HFFc6 (cell line): ENCODE results near the gene HSD11B2. TPM values are rescaled to one million over a fixed set of nuclear protein-coding genes. Genes with fewer than 3 reads are reported as not detected.

ENCODE experiments used
- DNase-seq: peaks from one replicate; pipeline ENCODE4 v3.0.0-alpha.2; 2018
- H3K27ac Mint-ChIP-seq: 2 replicates; pipeline ENCODE4 v1.8.0; 2020; ENCODE audit warnings: mild to moderate bottlenecking, mixed read lengths
- H3K27me3 Mint-ChIP-seq: 2 replicates; pipeline ENCODE4 v1.8.0; 2021; ENCODE audit warnings: mild to moderate bottlenecking, moderate library complexity, mixed read lengths; ENCODE audit not compliant: insufficient read depth
- H3K36me3 Mint-ChIP-seq: 2 replicates; pipeline ENCODE4 v1.8.0; 2021; ENCODE audit warnings: low read depth, mixed read lengths
- H3K4me1 Mint-ChIP-seq: 2 replicates; pipeline ENCODE4 v1.8.0; 2020; ENCODE audit warnings: low read depth, mixed read lengths
- H3K4me3 Mint-ChIP-seq: 2 replicates; pipeline ENCODE4 v1.8.0; 2020; ENCODE audit warnings: mild to moderate bottlenecking, moderate library complexity, mixed read lengths
- H3K9me3 Mint-ChIP-seq: 2 replicates; pipeline ENCODE4 v1.8.0; 2020; ENCODE audit warnings: mild to moderate bottlenecking, mixed read lengths
- total RNA-seq, 6 experiments: library from RNA; stranded (reverse); fragmentation: NEBNext Ultra II Directional; extraction: Animal tissue kit (Norgen Biotek cat#: 25700); gene quantifications; 2 replicates in 1 of 6; 3 replicates in 5 of 6; pipeline ENCODE4 v1.2.3, GENCODE V29; 2021
- TF ChIP-seq, protein P1 (sequence below): fragments of 200-600 bp; sonication (generic); IDR thresholded peaks from 2 replicates; pipeline ENCODE4 v1.5.0; 2021; ENCODE audit warnings: antibody characterized with exemption, mild to moderate bottlenecking

Gene HSD11B2
- total RNA-seq, 6 experiments from 2014 or later = not detected

DNA sequence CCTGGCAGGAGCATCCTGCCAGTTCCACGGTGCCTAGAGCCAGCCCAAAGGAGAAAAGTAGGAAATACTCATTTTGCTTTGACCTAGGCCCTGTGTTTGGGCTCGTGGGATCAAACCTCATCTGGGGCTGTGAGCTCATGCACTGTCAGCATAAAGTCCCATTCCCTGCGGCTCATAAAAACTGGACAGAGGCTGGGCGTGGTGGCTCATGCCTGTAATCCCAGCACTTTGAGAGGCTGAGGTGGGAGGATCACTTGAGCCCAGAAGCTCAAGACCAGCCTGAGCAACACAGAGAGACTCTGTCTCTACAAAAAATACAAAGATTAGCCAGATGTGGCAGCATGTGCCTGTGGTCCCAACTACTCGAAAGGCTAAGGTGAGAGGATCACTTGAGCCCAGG is 32.1 kb downstream of the HSD11B2 start:
- TF ChIP-seq, protein P1, sequence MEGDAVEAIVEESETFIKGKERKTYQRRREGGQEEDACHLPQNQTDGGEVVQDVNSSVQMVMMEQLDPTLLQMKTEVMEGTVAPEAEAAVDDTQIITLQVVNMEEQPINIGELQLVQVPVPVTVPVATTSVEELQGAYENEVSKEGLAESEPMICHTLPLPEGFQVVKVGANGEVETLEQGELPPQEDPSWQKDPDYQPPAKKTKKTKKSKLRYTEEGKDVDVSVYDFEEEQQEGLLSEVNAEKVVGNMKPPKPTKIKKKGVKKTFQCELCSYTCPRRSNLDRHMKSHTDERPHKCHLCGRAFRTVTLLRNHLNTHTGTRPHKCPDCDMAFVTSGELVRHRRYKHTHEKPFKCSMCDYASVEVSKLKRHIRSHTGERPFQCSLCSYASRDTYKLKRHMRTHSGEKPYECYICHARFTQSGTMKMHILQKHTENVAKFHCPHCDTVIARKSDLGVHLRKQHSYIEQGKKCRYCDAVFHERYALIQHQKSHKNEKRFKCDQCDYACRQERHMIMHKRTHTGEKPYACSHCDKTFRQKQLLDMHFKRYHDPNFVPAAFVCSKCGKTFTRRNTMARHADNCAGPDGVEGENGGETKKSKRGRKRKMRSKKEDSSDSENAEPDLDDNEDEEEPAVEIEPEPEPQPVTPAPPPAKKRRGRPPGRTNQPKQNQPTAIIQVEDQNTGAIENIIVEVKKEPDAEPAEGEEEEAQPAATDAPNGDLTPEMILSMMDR = no peak
- Mint-ChIP-seq H3K27me3 (no peaks in the 10 kb centered on the region; the same call in 1 of the 2 replicates), H3K27ac (peak overlapping the region; percentile 63), H3K36me3 (no peaks in the 10 kb centered on the region; the same call in 1 of the 2 replicates), H3K9me3 (no peaks in the 10 kb centered on the region), H3K4me3 (no peak overlapping the region), H3K4me1 (peaks cover 44% of the 10 kb centered on the region)
- peak; percentile 24 for DNase-seq

DNA sequence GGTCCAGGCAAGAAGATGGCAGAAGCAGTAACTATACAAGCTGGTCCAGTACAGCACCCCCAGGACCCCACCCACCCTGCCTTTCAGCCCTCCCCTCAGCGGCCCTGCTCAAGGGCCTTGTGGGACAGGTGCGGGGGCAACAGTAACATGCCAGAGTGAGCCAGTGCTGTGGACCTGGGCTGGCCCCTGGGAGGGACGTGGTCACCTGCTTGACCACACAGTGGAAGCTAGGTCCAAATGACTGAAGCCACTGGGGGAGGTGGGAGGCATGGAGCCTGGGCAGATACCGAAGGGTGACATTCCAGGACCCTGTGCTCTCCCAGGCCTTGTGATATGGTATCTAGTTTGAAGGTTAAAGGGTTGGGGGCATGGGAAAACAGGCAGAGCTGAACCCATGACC is 32.8 kb downstream of the HSD11B2 start:
- TF ChIP-seq, protein P1 = no peak
- no peak for DNase-seq
- H3K4me1 Mint-ChIP-seq = peaks cover 37% of the 10 kb centered on the region
- H3K27me3 Mint-ChIP-seq = no peaks in the 10 kb centered on the region; the same call in 1 of the 2 replicates
- no peak overlapping the region for H3K27ac Mint-ChIP-seq
- no peaks in the 10 kb centered on the region for H3K9me3 Mint-ChIP-seq
- H3K4me3 Mint-ChIP-seq = no peak overlapping the region
- H3K36me3 Mint-ChIP-seq = no peaks in the 10 kb centered on the region; the same call in 1 of the 2 replicates

DNA sequence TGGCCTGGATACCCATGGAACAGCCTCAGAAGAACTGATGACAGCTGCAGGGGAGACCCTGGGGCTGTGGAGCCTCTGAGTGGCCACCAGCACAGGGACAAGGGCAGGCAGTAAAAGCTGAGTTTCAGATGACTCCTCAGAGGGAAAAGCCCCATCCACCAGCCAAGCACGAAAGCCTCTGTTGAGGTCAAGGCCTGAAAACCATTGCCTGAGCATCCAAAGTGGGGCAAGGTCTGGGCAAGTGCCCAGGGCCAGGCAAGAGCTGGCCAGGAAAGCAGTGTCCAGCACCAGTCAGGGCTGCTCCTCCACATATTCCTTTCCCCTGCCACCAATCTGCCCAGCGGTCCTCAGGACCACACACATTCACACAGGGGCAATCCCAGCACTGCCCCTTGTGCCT is 33.6 kb downstream of the HSD11B2 start:
- TF ChIP-seq, protein P1 = no peak
- Mint-ChIP-seq H3K27me3 (no peaks in the 10 kb centered on the region; the same call in 1 of the 2 replicates), H3K27ac (no peak overlapping the region), H3K36me3 (no peaks in the 10 kb centered on the region), H3K9me3 (no peaks in the 10 kb centered on the region), H3K4me1 (peaks cover 29% of the 10 kb centered on the region), H3K4me3 (no peak overlapping the region)
- DNase-seq = no peak

DNA sequence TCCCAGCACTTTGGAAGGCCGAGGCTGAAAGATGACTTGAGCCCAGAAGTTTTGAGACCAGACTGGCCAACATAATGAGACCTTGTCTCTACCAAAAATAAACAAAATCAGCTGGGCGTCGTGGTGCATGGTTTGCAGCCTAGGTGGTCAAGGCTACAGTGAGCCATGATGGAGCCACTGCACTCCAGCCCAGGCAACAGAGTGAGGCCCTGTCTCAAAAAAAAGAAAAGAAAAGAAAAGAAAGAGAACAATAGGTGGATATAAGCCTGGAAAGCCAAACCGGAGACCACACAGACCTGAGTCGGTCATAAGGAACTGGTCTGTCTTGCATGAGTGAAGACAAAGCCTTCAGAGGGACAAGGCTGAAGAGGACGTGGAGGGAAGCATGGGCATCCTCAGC is 35.7 kb downstream of the HSD11B2 start:
- peaks cover 30% of the 10 kb centered on the region for H3K4me1 Mint-ChIP-seq
- H3K36me3 Mint-ChIP-seq = no peaks in the 10 kb centered on the region
- DNase-seq = no peak
- H3K27me3 Mint-ChIP-seq = no peaks in the 10 kb centered on the region; the same call in 1 of the 2 replicates
- H3K4me3 Mint-ChIP-seq = no peak overlapping the region
- TF ChIP-seq, protein P1 = no peak
- no peak overlapping the region for H3K27ac Mint-ChIP-seq
- no peaks in the 10 kb centered on the region for H3K9me3 Mint-ChIP-seq

DNA sequence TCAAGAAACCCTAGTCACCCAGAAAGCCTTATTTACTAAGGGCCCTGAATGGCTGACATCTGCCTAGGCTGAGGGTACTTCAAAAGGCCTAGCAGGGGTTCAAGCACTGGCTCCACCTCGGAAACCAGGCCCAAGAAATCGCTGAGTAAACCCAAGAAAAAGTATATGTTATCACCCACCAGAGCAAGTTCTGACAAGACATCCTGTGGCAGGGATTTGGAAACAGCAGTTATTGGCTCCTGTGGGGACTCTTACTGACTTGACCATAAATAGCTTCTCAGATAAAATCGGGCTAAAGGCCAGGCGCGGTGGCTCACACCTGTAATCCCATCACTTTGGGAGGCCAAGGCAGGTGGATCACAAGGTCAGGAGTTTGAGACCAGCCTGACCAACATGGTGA is 37.8 kb downstream of the HSD11B2 start:
- DNase-seq = no peak
- no peaks in the 10 kb centered on the region for H3K9me3 Mint-ChIP-seq
- no peaks in the 10 kb centered on the region; the same call in 1 of the 2 replicates for H3K27me3 Mint-ChIP-seq
- H3K27ac Mint-ChIP-seq = no peak overlapping the region
- TF ChIP-seq, protein P1 = no peak
- H3K4me1 Mint-ChIP-seq = peaks cover 31% of the 10 kb centered on the region
- no peak overlapping the region for H3K4me3 Mint-ChIP-seq
- H3K36me3 Mint-ChIP-seq = no peaks in the 10 kb centered on the region

DNA sequence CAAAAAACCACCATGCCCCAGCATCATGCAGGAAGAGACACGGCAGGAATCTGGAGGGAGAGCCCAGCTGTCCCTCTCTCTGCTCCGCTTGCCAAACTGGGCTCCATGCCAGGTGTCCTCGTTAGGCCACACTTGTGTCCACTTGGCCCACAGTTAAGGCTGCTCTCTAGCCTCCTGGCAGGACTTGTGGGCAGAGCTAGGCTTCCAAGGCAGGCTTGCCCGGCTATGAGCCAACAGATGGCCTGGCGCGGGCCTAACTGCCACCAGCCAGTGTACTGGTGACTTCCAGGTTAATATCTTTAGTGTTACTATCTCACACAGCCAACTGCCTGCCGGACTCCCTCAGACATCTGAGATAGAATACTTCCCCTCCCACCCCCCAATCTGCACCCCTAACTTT is 39.4 kb downstream of the HSD11B2 start:
- TF ChIP-seq, protein P1 = no peak
- no peak for DNase-seq
- H3K27me3 Mint-ChIP-seq = no peaks in the 10 kb centered on the region; the same call in 1 of the 2 replicates

More for the DNA sequence above, 39.4 kb downstream of the HSD11B2 start:
- Mint-ChIP-seq H3K27ac (no peak overlapping the region), H3K36me3 (no peaks in the 10 kb centered on the region), H3K4me3 (no peak overlapping the region), H3K4me1 (peaks cover 34% of the 10 kb centered on the region), H3K9me3 (no peaks in the 10 kb centered on the region)
